ENCODE data around the gene DNAJB8.

The DNAJB8 gene

DNA sequence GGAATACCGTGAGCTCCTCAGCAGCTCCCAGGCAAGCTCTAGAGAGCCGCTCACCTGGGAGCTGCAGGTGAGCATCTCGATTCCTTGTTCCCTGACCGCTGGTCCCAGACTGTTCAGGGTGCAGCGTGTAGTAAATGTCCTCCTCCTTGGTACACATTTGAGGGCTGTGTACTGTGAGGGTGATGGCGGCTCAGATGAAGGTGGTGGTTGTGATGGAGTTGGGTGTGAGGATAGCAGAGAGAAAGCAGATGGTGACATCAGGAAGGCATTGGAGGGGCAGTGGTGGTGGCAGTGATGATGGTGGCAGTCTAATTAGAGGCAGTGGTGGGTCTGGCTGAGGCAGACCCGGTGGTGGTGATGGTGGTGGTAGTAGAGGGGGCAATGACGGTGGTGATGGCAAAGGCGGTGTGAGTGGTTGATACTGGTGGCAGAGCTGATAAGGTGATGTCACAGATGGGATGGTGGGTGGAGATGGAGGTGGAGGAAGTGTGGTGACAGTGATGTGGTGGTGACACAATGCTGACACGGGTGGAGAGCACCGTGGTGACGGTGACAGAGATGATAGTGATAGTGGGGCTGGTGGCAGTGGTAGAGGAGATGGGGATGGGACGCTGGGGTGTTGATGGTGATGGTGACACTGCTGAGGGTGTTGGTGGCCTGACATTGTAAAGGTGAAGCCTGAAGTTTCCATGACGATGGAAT, at the start of gene DNAJB8:
TSS of gene DNAJB8 (minus strand) at position 51 of the 702 bp plus-strand sequence. CDS start 3,645 bp downstream, outside the sequence.
- no peak for FAIRE-seq

DNA sequence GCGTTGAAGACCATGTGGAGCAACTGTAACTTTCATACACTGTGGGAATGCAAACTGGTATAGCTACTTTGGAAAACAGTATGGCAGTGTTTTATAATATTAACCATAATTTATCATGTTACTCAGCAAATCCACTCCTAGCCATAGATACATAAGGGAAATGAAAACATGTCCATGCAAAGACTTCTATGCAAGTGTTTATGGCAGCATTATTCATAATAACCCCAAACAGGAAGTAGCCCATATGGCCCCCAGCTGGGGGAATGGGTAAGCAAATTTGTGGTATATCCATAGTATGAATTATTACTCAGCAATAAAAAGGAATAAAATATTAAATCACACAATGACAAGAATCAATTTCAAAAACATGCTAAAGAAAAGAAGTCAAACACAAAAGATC, 49.3 kb upstream of the DNAJB8 start:
- FAIRE-seq: no peak

DNA sequence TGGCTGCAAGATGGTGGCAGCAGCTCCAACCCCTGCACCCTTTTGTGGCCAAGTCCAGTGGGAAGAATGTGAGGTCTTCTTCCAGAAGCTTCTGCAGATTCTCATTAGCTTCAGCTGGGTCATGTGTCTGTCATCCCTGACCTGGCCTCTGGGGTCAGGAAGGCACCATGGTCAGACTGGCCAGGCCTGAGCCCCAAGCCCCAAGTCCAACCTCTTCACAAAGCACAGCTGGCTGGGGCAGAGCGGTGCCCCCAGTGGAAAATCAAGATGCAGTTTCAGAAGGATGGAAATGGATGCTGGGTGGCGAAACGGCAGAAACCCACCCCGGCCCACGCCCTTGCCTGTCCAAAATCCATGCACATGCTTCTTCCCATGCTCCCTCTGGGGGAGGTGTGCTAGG, 42.2 kb upstream of the DNAJB8 start:
- no peak for FAIRE-seq

DNA sequence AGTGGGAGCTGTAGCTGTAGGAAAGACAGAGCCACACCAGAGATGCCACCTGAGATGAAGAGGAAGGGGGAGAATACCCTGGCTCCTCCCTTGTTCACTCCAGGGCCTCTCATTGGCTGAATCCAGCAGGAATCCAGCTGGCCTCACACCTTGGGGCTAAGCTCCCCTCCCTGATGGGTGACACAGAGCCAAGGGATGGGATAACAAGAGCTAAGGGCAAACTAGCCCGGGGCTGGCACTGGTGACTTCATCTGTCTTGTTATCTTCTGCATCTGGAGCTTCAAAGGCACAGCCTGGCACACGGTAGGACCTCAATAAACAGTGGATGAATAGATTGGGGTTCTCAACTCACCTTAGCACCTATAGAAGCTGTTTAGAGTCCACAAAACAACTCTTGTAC, 40.1 kb upstream of the DNAJB8 start:
- FAIRE-seq: no peak

DNA sequence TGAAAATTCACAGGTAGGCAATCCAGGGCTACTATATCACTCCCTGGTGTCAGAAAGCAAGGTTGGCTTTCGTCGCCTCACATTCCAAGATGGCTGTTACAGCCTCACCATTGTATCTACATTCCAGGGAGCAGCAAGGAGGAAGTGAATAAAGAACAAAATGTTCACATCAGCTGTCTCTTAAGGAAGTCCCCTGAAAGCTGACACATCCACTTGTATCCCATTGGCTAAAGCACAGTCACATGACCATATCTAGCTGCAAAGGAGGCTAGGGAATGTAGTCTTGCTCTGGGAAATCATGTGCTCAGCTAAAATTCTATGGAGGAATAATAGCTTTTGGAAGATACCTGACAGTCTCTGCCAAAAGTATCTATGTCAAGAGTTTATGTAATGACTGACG, 39.1 kb upstream of the DNAJB8 start:
- FAIRE-seq: no peak

DNA sequence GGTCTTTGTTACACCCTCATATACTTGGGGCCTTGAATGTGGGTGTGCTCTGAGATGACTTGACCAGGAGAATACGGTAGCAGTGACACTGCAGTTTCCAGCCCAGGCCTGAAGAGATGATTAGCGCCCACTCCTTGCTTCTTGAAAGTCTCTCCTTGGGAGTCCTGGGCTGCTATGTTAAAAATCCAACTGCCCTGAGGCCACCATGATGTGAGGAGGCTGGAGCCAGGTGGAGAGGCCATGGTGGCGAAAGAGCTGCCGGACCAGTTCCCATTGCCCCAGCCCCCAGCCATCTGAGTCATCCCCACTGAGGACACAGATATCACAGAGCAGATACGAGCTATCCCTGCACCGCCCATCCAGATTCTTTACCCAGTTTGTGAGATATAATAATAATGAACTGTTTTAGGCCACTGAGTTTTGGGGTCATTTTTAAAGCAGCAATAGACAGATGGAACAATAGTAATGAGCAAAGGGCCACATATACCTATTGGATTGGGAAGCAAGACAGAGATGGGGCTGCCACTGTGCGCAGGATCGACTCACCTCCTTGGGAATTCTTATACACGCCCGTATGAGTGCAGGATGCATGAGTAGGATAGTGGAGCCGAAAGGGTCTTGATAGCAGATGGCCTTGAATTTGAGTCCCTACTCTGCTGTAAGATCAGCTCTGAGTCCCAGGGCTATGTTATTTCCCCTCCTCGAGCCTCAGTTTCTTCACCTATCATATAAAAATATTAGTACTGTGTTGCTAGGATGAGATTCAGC, 38.5 kb upstream of the DNAJB8 start:
- FAIRE-seq: no peak

DNA sequence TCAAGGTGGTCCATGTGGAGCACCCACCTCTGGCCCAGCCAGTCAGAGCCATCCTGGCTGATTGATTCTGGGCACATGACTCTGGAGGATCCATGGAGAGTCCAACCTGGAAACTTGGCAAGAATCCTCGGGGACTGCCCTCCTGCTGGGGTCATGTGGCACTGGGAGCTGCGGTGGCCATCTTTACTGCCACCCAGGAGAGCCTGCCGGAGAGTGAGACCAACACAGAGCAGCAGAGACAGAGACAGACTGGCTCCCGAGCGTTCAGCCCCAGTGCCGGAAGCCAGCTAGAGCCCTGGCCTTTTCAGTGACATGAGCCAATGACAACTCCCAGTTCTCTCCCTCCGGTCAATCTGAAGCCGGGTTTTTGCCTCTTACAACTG, 37.8 kb upstream of the DNAJB8 start:
- FAIRE-seq: no peak

DNA sequence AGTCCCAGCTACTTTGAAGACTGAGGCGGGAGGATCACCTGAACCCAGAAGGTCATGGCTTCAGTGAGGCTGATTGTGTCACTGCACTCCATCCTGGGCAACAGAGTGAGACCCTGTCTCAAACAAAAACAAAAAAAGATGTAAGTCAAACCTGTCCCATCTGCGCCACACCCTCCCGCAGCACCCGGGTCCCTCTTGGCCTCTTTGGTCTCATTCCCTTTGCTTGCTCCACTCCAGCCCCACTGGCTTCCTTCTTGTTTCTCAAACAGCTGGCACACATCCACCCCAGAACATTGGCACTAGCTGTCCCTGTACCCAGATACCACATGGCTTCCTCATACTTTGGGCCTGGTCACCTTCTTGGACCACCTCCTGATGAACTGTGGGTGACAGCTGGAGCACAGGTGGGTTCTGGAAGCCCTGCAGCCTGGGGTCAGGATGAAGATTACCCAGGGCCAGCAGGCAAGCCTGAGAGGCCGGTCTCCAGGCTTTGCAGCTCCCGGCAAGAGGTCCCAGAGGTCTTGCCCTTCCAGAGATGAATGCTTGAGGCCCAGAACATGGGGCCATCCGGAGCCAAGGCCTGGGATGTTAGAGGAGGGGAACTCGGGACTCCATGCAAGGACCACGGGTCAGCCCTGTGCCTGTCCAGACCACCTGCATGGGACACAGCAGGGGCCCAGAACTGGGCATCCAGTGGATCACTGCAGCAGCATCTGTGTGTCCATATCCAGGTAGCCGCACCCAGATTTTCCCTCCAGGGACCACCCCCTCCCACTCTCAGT, 37.3 kb upstream of the DNAJB8 start:
- FAIRE-seq: no peak

DNA sequence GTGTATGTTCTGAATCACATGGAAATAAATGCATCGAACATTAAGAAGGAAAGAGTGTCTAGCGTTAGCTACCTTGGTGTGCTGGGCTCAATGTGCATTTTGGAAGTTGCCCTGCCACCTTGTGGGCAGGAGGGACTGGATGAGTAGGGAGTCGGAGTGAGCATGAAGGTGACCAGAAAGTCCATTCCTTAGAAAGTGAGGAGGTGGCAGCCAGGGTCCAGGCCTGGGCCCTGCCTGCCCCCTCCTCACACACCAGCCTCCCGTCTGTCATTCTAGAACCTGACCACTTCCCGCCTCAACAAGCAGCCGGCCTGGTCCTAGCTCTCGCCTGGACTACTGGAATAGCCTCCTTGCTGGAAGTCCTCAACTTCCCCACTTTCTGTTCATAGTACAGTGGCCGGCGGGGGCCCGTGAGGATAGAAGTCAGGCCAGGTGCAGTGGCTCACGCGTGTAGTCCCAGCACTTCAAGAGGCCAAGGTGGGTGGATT, 36.5 kb upstream of the DNAJB8 start:
- FAIRE-seq: no peak

DNA sequence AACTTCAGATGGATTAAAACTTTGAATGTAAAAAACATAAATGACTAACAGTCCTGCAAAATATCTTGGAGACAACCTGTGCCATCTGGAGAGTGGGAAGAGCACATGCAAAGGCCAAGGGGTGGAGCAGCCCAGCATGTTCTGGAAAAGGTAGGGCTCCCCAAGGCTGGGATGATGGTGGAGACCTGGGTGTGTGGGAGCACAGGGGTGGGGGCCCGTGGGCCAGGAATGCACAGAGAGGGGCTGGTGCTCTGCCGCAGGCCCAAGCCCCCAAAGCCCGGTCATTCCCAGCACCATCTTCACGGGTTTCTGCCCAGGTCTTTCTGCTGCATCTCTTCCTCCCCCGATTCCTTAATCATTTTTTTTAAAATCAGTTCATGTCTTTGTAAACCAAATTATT, 36.0 kb upstream of the DNAJB8 start:
- FAIRE-seq: no peak

DNA sequence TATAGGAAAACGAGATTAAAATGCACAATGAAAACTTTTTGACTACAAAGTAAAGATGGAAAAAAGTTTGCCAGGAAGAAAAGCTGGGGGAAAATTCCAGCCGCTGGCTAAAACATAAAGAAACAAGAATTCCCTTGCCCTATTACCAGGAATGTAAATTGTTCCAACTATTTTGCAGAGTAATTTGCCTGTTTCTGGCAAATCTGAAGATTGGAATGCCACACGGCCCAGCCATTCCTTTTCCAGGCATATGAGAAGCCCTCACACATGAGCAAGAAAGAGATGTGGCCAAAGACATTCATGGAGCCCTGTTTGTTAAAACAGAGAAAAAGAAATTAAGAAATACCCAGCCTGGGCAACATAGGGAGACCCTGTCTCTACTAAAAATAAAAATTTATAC, 34.7 kb upstream of the DNAJB8 start:
- no peak for FAIRE-seq

DNA sequence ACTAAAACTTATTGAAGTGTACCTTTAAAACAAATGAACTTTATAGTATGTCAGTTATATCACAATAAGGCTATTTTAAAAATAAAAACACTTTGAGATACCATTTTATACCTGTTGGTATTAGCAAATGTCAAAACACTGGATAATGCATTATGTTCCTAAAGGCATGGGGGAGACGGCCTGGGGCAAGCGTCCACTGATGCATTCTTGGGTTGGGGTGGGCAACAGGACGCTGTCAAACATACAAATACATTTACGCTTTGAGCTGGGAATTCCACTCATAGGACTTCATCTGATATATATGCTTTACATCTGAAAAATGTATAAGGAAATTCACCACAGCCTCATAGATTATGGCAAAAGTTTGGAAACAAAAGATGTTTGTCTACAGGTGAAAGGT, 33.9 kb upstream of the DNAJB8 start:
- FAIRE-seq: no peak

DNA sequence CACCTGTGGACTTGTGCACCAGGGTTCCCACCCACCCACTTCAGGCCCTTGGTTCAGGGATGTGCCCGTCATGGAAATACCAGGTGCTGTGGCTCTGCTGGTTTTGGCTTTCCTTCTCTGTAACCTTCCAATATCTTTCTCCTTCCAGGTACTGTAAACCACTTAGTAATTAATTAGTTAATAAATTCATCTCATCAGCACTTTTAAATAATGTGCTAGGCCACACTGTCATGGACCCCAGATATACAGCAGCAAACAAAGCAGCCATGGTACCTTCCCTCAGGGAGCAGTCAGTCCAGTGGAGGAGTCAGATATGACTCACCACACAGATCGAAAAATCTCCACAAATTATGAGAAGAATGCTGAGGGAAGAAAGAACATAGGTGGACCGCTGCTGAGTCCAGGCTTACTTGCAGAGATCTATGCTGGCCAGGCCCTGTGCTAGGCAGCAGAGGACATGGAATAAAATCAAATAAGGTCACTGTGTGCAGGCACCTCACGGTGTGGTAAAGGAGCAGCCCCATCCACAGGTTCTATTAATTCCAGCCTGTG, 33.1 kb upstream of the DNAJB8 start:
- no peak for FAIRE-seq

DNA sequence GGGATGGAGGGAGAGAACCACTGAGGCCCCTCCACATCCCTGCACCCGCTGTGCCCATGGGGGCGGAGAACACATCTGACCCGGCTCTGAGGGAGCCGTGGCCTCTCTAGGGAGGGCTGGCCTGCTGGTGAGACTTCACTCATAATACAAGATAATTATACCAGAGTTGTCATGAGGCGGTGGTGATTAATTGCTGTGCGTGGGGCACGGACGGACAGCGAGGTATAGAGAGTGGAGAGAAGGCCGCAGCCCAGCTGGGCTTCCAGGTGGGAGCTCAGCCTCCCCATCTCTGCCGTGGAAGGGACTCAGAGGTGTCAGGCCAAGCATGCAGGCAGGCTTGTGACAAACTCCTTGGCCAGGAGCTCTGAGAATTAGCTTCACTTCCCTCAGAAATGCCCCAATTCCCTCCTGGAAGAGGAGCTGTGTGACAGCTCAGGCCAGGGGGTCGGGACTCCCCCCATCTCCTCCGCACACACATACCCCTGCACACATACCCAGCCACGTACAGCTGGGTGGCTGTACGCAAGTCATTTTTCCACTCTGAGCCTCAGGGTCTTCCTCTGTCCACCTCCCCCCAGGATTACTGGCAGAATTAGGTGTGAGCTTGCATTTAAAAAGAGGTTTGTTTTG, 32.3 kb upstream of the DNAJB8 start:
- FAIRE-seq: no peak

DNA sequence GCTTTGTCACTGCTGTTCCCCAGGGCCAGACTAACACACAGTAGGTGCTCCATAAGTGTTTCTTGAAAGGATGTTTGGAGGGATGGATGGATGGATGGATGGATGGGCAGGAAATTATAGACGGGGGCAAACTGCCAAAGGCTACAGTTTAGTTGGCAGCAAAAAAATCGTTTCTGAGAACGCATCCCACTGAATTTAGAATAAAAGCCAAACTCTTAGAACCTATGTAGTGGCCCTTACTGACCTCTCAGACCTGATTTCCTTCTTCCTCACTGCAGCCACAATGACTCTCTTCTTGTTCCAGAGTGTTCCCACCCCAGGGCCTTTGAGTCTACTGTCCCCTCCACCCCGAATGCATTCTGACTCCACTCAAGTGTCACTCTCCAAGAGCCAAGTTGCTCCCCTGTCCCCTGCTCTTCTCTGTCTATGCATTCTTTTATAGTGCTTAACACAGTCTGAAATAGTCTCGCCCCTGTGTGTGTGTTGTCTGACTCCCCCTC, 31.5 kb upstream of the DNAJB8 start:
- FAIRE-seq: no peak

DNA sequence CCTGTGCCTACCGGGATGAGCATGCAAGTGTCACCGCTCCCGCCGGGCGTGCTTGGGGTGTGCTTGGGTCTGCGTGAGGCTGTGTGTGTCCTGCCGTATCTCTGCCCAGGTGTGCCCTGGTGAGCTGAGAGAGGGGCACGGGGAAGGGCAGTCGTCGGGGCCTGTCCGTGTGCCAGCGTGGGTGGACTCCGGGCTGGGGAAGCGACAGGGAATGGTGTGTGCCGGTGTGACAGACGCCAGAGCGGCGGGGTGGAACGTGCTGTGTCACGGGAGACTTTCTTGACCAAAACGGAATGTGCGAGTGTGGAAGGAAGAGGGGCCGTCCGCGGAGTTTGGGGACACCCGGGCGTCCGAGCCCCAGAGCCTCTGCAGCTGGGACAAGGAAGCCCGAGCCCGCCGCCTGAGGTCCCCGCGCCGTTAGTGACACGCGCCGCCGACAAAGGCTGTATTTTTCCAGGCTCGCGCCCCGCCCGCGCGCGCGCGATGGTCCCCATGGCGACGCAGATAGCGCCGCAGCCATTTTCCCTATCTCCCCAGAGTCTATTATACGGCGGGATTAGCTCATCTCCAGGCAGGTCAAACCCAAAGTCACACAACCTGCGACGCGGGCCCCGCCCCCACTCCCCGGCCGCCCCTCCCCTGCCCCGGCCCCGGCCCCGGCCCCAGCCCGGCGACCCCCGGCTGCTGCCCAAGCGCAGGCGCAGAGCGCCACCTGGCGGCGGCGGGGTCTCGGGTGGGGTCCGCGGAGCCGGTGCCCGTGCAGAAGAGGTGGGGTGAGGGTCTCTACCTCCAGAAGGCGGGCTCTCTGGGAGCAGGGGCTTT, 30.8 kb upstream of the DNAJB8 start:
- FAIRE-seq: no peak

DNA sequence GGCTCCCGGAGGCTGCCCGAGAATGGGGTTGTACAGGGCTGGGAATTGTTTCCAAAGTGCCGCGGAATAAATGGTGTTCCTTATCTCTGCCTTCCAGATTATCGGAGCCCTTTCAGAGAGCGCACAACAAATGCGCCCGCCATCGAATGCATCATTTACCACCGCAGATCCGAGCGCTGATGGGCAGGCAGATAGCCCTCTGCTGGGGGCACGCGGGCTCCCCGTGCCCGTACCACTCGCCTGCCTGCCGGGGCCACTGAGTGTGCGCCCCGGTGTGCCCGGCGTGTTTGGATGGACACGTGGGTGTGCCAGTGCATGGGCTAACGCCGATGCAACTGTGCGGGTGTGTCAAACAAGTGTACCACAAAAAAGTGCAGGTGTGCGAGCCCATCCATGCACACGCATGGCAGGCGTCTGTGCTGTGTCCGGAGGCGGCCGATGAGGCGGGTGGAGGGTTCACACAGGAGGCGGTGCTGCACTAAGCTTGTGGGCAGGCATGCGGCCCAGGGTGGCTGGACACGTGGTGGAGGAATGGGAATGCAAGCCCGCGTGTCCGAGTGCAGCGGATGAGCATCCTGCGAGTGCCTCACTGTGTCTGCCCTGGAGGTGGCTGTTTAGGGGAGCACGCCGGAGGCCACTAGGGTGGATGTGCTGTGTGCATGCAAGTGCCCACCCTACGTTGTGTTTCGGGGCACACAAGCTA, 30.1 kb upstream of the DNAJB8 start:
- FAIRE-seq: no peak

DNA sequence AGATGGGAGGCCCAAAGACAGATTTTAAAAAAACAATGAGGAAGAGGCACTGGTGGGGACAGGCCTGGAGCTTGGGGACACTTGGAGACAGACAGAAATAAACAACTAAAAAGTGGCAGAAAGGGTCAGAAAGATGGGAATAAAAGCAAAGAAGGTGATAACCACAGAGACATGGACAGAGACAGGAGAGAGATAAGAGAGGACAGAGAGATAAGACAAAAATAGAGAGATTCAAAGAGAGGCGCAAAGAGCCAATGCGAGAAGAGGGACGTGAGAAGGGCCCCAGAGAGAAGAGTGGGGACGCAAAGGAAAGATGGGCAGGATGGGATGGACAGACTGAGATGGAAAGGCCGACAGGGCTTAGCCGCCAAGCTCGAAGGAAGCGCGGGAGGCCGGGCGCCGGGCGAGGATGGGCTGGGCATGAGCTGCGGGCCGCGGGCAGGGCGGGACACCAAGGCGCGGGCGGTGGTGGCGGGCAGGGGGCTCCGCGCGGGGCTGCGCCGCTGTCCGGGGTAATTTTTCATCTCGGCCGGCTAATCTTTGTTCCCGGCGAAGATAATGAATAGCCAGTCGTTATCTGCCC, 29.4 kb upstream of the DNAJB8 start:
- no peak for FAIRE-seq

DNA sequence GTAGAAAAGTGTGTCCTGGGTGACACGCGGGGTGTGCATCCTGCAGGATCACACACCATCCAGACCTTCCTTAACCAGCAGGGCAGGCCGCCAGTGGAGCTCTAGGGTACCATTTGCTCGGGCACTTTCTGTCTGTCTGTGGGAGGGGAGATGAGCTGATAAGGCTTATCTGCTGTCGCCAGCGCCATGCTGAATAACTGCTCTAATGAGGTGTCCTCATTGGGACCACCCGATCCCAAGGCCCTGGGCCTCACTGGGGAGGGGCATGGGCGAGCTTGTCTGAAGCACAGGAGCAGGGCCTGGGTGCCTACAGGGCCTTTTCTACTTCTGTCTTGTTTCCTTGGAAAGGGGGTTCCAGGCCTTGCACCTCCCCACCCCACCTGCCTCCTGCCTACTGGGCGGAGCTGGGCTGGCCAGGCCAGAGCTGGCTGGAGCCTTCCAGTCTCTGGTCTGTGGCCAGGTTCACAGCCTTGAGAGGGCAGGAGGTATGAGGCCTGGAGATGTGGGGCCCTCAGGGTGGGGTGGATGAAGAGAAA, 28.8 kb upstream of the DNAJB8 start:
- no peak for FAIRE-seq

DNA sequence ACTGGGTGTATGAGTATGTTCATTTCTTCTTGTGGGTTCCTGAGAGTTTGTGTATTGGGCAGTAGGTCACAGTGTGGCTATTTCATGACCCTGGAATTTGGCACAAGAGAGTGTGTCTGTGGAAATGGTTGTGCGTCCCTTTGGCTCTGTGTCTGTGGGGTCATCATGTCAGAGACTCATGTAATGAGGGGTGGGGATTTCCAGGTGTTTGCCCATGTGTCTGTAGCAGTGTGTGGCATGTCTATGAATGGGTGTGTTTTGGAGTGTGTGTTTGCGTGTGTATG, 27.6 kb upstream of the DNAJB8 start:
- FAIRE-seq: no peak
